Mesenchymal stem cell (in vitro differentiated cells and primary cell): ENCODE results near the gene CASQ1.

Experiments used
- DNase-seq: peaks from one replicate; pipeline ENCODE4 v3.0.0-alpha.2; 2013
- H2AFZ ChIP-seq: one replicate; pipeline ENCODE4 v1.6.1; 2013; ENCODE audit warnings: low read depth, mild to moderate bottlenecking, control low read depth, inconsistent platforms, low read length, moderate library complexity
- H2AK5ac ChIP-seq: 2 replicates; pipeline ENCODE4 v1.6.1; 2013; ENCODE audit warnings: low read length, moderate library complexity, mild to moderate bottlenecking, inconsistent platforms; ENCODE audit not compliant: severe bottlenecking
- H2BK120ac ChIP-seq: one replicate; pipeline ENCODE4 v1.6.1; 2013; ENCODE audit warnings: low read depth, mild to moderate bottlenecking, inconsistent platforms, low read length, moderate library complexity
- H2BK12ac ChIP-seq, 2 experiments: one replicate each; pipeline ENCODE4 v1.6.1; 2013; ENCODE audit warnings: inconsistent platforms in 2 of 2, low read length in 2 of 2, mild to moderate bottlenecking in 2 of 2, moderate library complexity in 2 of 2, control low read depth in 1 of 2
- H2BK15ac ChIP-seq: one replicate; pipeline ENCODE4 v1.6.1; 2013; ENCODE audit warnings: mild to moderate bottlenecking, low read depth, inconsistent platforms; ENCODE audit not compliant: poor library complexity, severe bottlenecking
- H2BK5ac ChIP-seq: 2 replicates; pipeline ENCODE4 v1.6.1; 2013; ENCODE audit warnings: low read depth, mild to moderate bottlenecking, low read length, control low read depth, inconsistent platforms; ENCODE audit not compliant: poor library complexity, severe bottlenecking
- H3K14ac ChIP-seq, 2 experiments: one replicate each; pipeline ENCODE4 v1.6.1; 2013; ENCODE audit warnings: inconsistent platforms in 2 of 2, low read length in 2 of 2, control low read depth in 1 of 2, mild to moderate bottlenecking in 1 of 2, moderate library complexity in 1 of 2
- H3K18ac ChIP-seq, 2 experiments: one replicate each; pipeline ENCODE4 v1.6.1; 2013; ENCODE audit warnings: inconsistent platforms in 2 of 2, low read length in 2 of 2, control low read depth in 1 of 2, low read depth in 1 of 2, mild to moderate bottlenecking in 1 of 2
- H3K23ac ChIP-seq, 2 experiments: one replicate each; pipeline ENCODE4 v1.6.1; 2013; ENCODE audit warnings: inconsistent platforms in 2 of 2, low read length in 2 of 2, mild to moderate bottlenecking in 2 of 2, moderate library complexity in 2 of 2, control low read depth in 1 of 2
- H3K27ac ChIP-seq: 2 replicates; pipeline ENCODE4 v1.5.1; 2013; ENCODE audit warnings: mild to moderate bottlenecking, moderate library complexity, low read length, control low read depth, inconsistent platforms; ENCODE audit not compliant: poor library complexity, severe bottlenecking
- H3K27me3 ChIP-seq, 2 experiments: 2 replicates each; pipeline versions ENCODE4 v1.6.1 to v1.7.0; 2013; ENCODE audit warnings: low read length in 2 of 2, mild to moderate bottlenecking in 2 of 2, moderate library complexity in 2 of 2, control low read depth in 1 of 2, inconsistent platforms in 1 of 2; ENCODE audit not compliant: control insufficient read depth in 1 of 2, insufficient read depth in 1 of 2
- H3K36me3 ChIP-seq, 2 experiments: 2 replicates each; pipeline versions ENCODE4 v1.6.1 to v1.7.0; 2013; ENCODE audit warnings: low read length in 2 of 2, control low read depth in 1 of 2, inconsistent platforms in 1 of 2, low read depth in 1 of 2, mild to moderate bottlenecking in 1 of 2; ENCODE audit not compliant: insufficient read depth in 2 of 2, control insufficient read depth in 1 of 2
- H3K4ac ChIP-seq, 2 experiments: one replicate each; pipeline ENCODE4 v1.6.1; 2013; ENCODE audit warnings: inconsistent platforms in 2 of 2, low read length in 2 of 2, mild to moderate bottlenecking in 2 of 2, moderate library complexity in 2 of 2, control low read depth in 1 of 2, low read depth in 1 of 2
- H3K4me1 ChIP-seq: 2 replicates; pipeline ENCODE4 v1.6.1; 2013; ENCODE audit warnings: low read depth, low read length, control low read depth; ENCODE audit not compliant: control insufficient read depth, insufficient read depth
- H3K4me2 ChIP-seq: 2 replicates; pipeline ENCODE4 v1.6.1; 2013; ENCODE audit warnings: low read length, mild to moderate bottlenecking, inconsistent platforms; ENCODE audit not compliant: poor library complexity, severe bottlenecking
- H3K4me3 ChIP-seq, 2 experiments: 2 replicates each; pipeline versions ENCODE4 v1.5.1 to v1.7.0; 2013; ENCODE audit warnings: low read length in 2 of 2, mild to moderate bottlenecking in 2 of 2, control low read depth in 1 of 2, low read depth in 1 of 2; ENCODE audit not compliant: insufficient read depth in 1 of 2
- H3K79me1 ChIP-seq: replicated peaks from 2 replicates; pipeline ENCODE4 v1.6.1; 2013; ENCODE audit warnings: mild to moderate bottlenecking, control low read depth, low read length, inconsistent platforms; ENCODE audit not compliant: poor library complexity, severe bottlenecking
- H3K9ac ChIP-seq: 2 replicates; pipeline ENCODE4 v1.7.0; 2013; ENCODE audit warnings: mild to moderate bottlenecking, low read length, moderate library complexity
- H3K9me3 ChIP-seq: 2 replicates; pipeline ENCODE4 v1.7.0; 2013; ENCODE audit warnings: mild to moderate bottlenecking, low read length; ENCODE audit not compliant: control insufficient read depth
- H4K8ac ChIP-seq: one replicate; pipeline ENCODE4 v1.6.1; 2013; ENCODE audit warnings: inconsistent platforms, mild to moderate bottlenecking, low read length, moderate library complexity
- H4K91ac ChIP-seq: one replicate; pipeline ENCODE4 v1.6.1; 2013; ENCODE audit warnings: mild to moderate bottlenecking, low read length, inconsistent platforms
- WGBS: methylation state at CpG from one replicate; pipeline ENCODE4 v1.1.7; 2013; ENCODE audit warnings: mixed read lengths; 5-methylcytosine and 5-hydroxymethylcytosine counted together

CASQ1 gene

DNA sequence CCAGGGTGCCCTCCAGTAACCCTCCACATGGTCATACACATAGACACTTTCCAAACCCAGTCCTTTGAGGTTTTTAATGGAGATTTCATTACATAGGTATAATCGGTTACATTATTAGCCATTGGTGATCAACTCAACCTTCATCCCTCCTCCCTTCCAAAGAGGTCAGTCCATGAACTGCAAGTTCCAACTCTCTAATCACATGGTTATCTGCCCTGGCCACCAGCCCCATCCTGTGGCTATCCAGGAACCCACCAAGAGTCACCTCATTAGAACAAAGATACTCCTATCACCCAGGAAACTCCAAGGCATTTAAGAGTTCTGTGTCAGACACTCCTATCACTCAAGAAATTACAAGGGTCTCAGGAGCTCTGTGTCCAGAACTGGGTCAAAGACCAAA lies 26.8 kb upstream of the CASQ1 start:
- WGBS = 100% methylated on average over 1 of the region's 1 CpG
- H3K9me3 ChIP-seq = no peaks in the 10 kb centered on the region

DNA sequence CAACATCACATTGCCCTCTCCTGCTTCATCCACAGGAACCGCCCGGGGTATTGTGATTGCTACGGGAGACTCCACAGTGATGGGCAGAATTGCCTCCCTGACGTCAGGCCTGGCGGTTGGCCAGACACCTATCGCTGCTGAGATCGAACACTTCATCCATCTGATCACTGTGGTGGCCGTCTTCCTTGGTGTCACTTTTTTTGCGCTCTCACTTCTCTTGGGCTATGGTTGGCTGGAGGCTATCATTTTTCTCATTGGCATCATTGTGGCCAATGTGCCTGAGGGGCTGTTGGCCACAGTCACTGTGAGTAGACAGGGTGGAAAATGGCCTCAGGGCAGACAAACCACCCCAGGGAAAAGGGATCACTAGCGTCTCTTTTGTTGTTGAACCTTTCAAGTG lies 26.3 kb upstream of the CASQ1 start:
- Histone ChIP-seq H2BK12ac (no peak overlapping the region), H3K9ac (no peak overlapping the region), H3K27ac (no peak overlapping the region), H4K8ac (no peak overlapping the region), H3K4ac (no peak overlapping the region), H3K4me1 (peaks cover 6% of the 10 kb centered on the region), H3K14ac (no peak overlapping the region), H3K36me3 (no peaks in the 10 kb centered on the region), H2BK15ac (no peak overlapping the region), H4K91ac (no peak overlapping the region), H3K23ac (no peak overlapping the region), H3K4me3 (no peak overlapping the region), H2AFZ (no peak overlapping the region), H3K79me1 (no peaks in the 10 kb centered on the region), H3K18ac (no peak overlapping the region), H2BK5ac (no peak overlapping the region), H3K27me3 (peaks cover 15 to 27% of the 10 kb centered on the region in 2 experiments), H3K9me3 (no peaks in the 10 kb centered on the region), H2AK5ac (no peak overlapping the region), H3K4me2 (no peak overlapping the region), H2BK120ac (no peak overlapping the region)
- DNase-seq = no peak
- WGBS = 90% methylated on average over 9 of the region's 10 CpGs

More for the DNA sequence above, 26.8 kb upstream of the CASQ1 start:
- Histone ChIP-seq H3K27me3 (peaks cover 18 to 27% of the 10 kb centered on the region in 2 experiments), H4K91ac (no peak overlapping the region), H2AK5ac (no peak overlapping the region), H3K14ac (no peak overlapping the region), H3K79me1 (no peaks in the 10 kb centered on the region), H2BK15ac (no peak overlapping the region), H3K4ac (no peak overlapping the region), H2AFZ (no peak overlapping the region), H3K9ac (no peak overlapping the region), H4K8ac (no peak overlapping the region), H2BK5ac (no peak overlapping the region), H2BK12ac (no peak overlapping the region), H3K4me2 (no peak overlapping the region), H3K4me3 (no peak overlapping the region), H3K36me3 (no peaks in the 10 kb centered on the region), H3K23ac (no peak overlapping the region), H2BK120ac (no peak overlapping the region), H3K4me1 (peaks cover 4% of the 10 kb centered on the region), H3K27ac (no peak overlapping the region), H3K18ac (no peak overlapping the region)
- no peak for DNase-seq

- Histone ChIP-seq H4K91ac (no peak overlapping the region), H3K27me3 (peaks cover 12 to 27% of the 10 kb centered on the region in 2 experiments), H2AK5ac (no peak overlapping the region), H3K4me3 (no peak overlapping the region), H3K9ac (no peak overlapping the region), H2BK15ac (no peak overlapping the region), H3K9me3 (no peaks in the 10 kb centered on the region), H3K36me3 (no peaks in the 10 kb centered on the region), H2AFZ (no peak overlapping the region), H2BK12ac (no peak overlapping the region), H3K14ac (no peak overlapping the region), H3K4me1 (peaks cover 16% of the 10 kb centered on the region), H4K8ac (no peak overlapping the region), H2BK5ac (no peak overlapping the region), H3K4ac (no peak overlapping the region), H3K79me1 (no peaks in the 10 kb centered on the region), H3K23ac (no peak overlapping the region), H2BK120ac (no peak overlapping the region), H3K4me2 (no peak overlapping the region), H3K27ac (no peak overlapping the region), H3K18ac (no peak overlapping the region)
- DNase-seq = no peak
- WGBS = 91% methylated on average over 12 of the region's 12 CpGs
These were observed 24.1 kb upstream of the CASQ1 start for GRCh38 chr1:160166166-160166868.

DNA sequence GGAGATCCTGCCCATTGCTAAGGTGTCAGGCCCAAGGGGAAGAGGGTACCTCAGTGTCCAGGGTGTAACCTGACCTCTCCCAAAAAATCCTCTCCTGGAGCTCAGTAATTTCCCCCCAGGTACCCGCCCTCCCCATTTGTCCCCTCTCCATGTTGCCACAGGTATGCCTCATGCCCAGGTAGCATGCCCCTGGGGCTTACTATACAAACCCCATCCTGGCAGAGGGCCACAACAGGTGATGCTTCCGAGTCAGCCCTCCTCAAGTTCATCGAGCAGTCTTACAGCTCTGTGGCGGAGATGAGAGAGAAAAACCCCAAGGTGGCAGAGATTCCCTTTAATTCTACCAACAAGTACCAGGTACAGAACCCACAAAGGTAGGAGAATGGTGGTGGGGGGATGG lies 23.3 kb upstream of the CASQ1 start:
- no peak overlapping the region for H2BK15ac ChIP-seq
- peak overlapping the region; percentile 46 for H2AK5ac ChIP-seq
- no peak overlapping the region for H3K4me2 ChIP-seq
- H4K91ac ChIP-seq = no peak overlapping the region
- no peak overlapping the region for H2AFZ ChIP-seq
- DNase-seq = no peak
- no peak overlapping the region for H3K14ac ChIP-seq
- H3K18ac ChIP-seq = no peak overlapping the region
- no peak overlapping the region for H2BK12ac ChIP-seq
- no peak overlapping the region for H3K4me3 ChIP-seq
- no peaks in the 10 kb centered on the region for H3K9me3 ChIP-seq
- no peak overlapping the region for H3K9ac ChIP-seq
- H3K36me3 ChIP-seq = no peaks in the 10 kb centered on the region
- H3K4me1 ChIP-seq = peaks cover 18% of the 10 kb centered on the region
- H3K27me3 ChIP-seq = peaks cover 8 to 27% of the 10 kb centered on the region in 2 experiments
- H2BK5ac ChIP-seq = no peak overlapping the region
- no peak overlapping the region for H4K8ac ChIP-seq
- no peak overlapping the region for H3K27ac ChIP-seq
- WGBS = 76% methylated on average over 2 of the region's 4 CpGs
- H2BK120ac ChIP-seq = no peak overlapping the region
- H3K23ac ChIP-seq = no peak overlapping the region
- no peak overlapping the region for H3K4ac ChIP-seq
- H3K79me1 ChIP-seq = no peaks in the 10 kb centered on the region
